Esophagus (tissue), 2 donors: ENCODE results near the gene TLK2. TPM values are rescaled to one million over a fixed set of nuclear protein-coding genes. Genes with fewer than 3 reads are reported as not detected.
"Not testable (repeated sequence)": the region's sequence is repeated elsewhere in the genome, so short reads cannot be mapped to it uniquely, and the experiment has no call there.

Experiments
- H3K27ac ChIP-seq, 2 donors: one replicate each; pipeline ENCODE4 v1.5.1; 2013; ENCODE audit warnings: low read depth in 2 of 2, mild to moderate bottlenecking in 2 of 2, inconsistent platforms in 1 of 2, low read length in 1 of 2, moderate library complexity in 1 of 2
- H3K27me3 ChIP-seq, 2 donors: one replicate each; pipeline ENCODE4 v1.6.1; 2013; ENCODE audit warnings: low read length in 2 of 2, control low read depth in 1 of 2, mild to moderate bottlenecking in 1 of 2; ENCODE audit not compliant: insufficient read depth in 2 of 2, control insufficient read depth in 1 of 2
- H3K36me3 ChIP-seq, 2 donors: one replicate each; pipeline ENCODE4 v1.6.1; 2013; ENCODE audit warnings: low read length in 1 of 2; ENCODE audit not compliant: control insufficient read depth in 2 of 2, insufficient read depth in 2 of 2
- H3K4me1 ChIP-seq, 2 donors: one replicate each; pipeline ENCODE4 v1.6.1; 2013; ENCODE audit warnings: low read length in 1 of 2; ENCODE audit not compliant: control insufficient read depth in 2 of 2, insufficient read depth in 2 of 2
- H3K4me3 ChIP-seq, 2 donors: one replicate each; pipeline ENCODE4 v1.5.1; 2013; ENCODE audit warnings: low read length in 2 of 2, mild to moderate bottlenecking in 2 of 2, low read depth in 1 of 2, moderate library complexity in 1 of 2
- H3K9me3 ChIP-seq, 2 donors: one replicate each; pipeline ENCODE4 v1.6.1; 2013; ENCODE audit warnings: mild to moderate bottlenecking in 2 of 2, low read depth in 1 of 2, low read length in 1 of 2, moderate library complexity in 1 of 2; ENCODE audit not compliant: control insufficient read depth in 2 of 2, insufficient read depth in 1 of 2
- WGBS, 2 donors: extraction: QIAGEN DNeasy Blood & Tissue Kit; methylation state at CpG; one replicate each; pipeline ENCODE4 v1.1.7; 2013; 5-methylcytosine and 5-hydroxymethylcytosine counted together
- polyA plus RNA-seq, 2 donors: library from polyadenylated mRNA; stranded (reverse); fragments of 200-250 nt; gene quantifications; one replicate each; pipeline ENCODE4 v1.2.3, GENCODE V29; 2013
- donor health status: healthy with polysubstance abuse.
- donor health status: Bipolar disorder and iron deficiency.

TLK2 gene
- polyA plus RNA-seq: 10 to 100 TPM in 1 of 2 donors, 1 to 10 TPM in 1; 7.1 to 13.0 TPM

DNA sequence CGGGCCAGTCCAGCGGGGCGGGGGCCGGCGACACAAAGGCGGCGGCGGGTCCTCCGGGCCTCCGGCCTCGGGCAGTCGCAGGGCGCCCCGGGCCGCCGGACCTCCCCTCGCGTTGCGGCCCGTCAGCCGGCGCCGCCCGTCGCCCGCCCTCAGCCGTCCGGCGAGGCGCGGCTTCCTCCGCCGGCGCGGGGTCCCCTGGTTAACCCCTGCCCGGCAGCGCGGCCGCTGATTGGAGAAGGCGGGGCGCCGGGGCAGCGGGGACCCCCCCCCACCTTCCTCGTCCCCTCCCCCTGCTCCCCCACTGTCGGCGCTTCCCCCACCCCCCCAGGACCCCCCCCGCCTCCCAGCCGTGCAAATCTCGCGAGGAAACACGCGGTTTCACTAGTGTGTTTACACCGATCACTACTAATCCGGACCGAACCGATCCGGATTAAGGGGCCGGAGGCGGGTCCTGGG is at the start of gene TLK2:
TLK2 (plus strand) TSS at position 402 of the 456 bp plus-strand sequence. CDS start 2,301 bp downstream, outside the sequence.
- H3K4me1 ChIP-seq: no peaks in the 10 kb centered on the region
- 1% methylated on average over 30 to 59 of the region's 59 CpGs for WGBS, 2 donors

DNA sequence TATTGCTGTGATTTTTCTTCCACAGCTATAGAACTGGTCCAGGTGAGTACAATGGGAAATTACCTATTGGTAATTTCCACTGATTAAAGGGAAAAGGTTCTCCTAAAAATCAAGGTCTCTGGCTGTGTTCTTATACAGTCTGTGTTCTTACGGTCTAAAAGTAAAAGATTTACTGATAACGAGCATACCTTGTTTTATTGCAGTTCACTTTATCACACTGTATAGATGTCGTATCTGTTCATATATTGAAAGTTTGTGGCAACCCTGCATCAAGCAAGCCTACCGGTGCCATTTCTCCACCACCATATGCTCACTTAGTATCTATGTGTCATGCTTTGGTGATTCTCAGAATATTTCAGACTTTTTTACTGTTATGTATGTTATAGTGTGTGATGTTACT is 43.4 kb upstream of the TLK2 start:
- H3K4me1 ChIP-seq, H3K4me3 ChIP-seq, H3K36me3 ChIP-seq, H3K27me3 ChIP-seq, H3K9me3 ChIP-seq, H3K27ac ChIP-seq: not testable (repeated sequence)
- WGBS, 2 donors: 90 to 97% methylated on average over 4 of the region's 4 CpGs

More for the DNA sequence above, at the start of gene TLK2:
- no peaks in the 10 kb centered on the region for H3K36me3 ChIP-seq
- no peaks in the 10 kb centered on the region for H3K9me3 ChIP-seq
- H3K27me3 ChIP-seq: no peaks in the 10 kb centered on the region
- peak within 1 kb of the TSS; percentile 87 to 95 for H3K27ac ChIP-seq
- peak within 1 kb of the TSS; percentile 74 to 78 for H3K4me3 ChIP-seq

DNA sequence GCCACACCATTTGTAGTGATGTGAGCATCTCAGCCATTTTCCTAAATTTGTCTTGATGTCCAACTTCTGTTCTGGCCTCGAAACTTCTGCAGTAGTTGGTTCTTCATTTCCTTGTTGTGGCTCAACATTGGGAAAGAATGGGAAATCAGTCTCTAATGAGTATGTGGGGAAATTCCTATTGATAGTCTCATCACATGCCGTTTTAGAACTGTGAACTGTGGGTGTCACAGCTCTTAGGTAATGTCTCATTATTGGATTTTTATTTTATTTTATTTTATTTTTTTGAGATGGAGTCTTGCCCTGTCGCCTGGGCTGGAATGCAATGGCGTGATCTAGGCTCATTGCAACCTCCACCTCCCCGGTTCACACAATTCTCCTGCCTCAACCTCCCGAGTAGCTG is 37.4 kb upstream of the TLK2 start:
- H3K4me1 ChIP-seq, H3K4me3 ChIP-seq, H3K27me3 ChIP-seq, H3K36me3 ChIP-seq, H3K9me3 ChIP-seq, H3K27ac ChIP-seq: not testable (repeated sequence)
- 95 to 98% methylated on average over 6 of the region's 6 CpGs for WGBS, 2 donors

DNA sequence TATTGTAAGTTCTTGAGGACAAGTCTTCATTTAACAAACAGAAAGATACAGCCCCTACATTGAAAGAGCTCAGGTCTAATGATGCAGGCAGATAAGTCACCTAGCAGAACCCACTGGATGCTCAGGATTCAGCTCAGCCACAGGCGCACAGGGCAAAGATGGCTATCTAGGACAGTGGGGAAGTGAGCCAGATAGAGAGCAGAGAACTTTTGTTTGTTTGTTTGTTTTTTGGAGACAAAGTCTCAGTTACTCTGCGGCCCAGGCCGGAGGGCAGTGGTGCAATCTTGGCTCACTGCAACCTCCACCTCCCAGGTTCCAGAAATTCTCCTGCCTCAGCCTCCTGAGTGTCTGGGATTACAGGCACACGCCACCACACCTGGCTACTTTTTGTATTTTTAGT is 34.6 kb upstream of the TLK2 start:
- Histone ChIP-seq H3K27me3 (no peaks in the 10 kb centered on the region), H3K4me1 (no peaks in the 10 kb centered on the region), H3K36me3 (peaks cover 2 to 17% of the 10 kb centered on the region in 2 donors), H3K9me3 (no peaks in the 10 kb centered on the region), H3K4me3 (no peak overlapping the region), H3K27ac (no peak overlapping the region)
- 98 to 99% methylated on average over 4 of the region's 4 CpGs for WGBS, 2 donors

DNA sequence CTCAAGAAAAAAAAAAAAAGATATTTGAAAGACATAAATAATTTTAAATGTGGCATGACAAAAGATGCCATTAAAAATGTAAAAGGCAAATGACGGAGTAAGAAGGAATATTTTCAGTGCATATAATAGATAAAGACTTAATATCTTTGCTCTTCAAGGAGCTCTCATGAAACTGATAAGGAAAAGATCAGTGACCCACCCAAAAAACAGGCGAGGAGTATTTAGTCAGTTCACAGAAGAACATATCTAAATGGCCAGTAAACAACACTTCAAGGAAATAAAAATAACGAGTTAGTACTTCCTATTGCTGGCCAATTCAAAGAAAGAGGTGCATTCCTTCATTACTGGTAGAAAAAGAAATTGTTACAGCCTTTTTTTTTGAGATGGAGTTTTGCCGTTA is 32.8 kb upstream of the TLK2 start:
- WGBS, 2 donors: 89 to 92% methylated on average over 4 of the region's 4 CpGs
- not testable (repeated sequence) for H3K27ac ChIP-seq, H3K4me1 ChIP-seq, H3K27me3 ChIP-seq, H3K4me3 ChIP-seq, H3K9me3 ChIP-seq
- peaks cover 2 to 17% of the 10 kb centered on the region in 2 donors for H3K36me3 ChIP-seq

DNA sequence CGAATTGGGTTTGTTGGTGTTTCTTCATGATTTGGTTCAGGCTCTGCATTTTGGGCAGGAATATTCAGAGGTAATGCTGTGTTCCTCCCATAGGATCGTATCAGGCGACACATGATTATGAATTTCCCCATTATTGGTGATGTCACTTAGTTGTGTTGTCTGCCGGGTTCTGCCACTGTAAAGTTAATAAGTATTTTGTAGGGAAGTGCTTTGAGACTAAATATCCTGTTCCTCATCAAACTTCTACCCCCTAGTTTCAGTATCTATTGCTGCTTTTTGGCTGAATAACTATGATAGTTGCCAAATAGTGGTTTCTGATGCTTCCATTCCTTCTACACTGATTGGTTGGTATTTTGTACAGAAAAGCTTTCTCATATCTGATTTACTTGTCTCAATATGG is 26.4 kb upstream of the TLK2 start:
- not testable (repeated sequence) for H3K9me3 ChIP-seq, H3K4me1 ChIP-seq, H3K36me3 ChIP-seq, H3K4me3 ChIP-seq, H3K27ac ChIP-seq, H3K27me3 ChIP-seq
- WGBS, 2 donors: 91 to 95% methylated on average over 4 of the region's 4 CpGs

DNA sequence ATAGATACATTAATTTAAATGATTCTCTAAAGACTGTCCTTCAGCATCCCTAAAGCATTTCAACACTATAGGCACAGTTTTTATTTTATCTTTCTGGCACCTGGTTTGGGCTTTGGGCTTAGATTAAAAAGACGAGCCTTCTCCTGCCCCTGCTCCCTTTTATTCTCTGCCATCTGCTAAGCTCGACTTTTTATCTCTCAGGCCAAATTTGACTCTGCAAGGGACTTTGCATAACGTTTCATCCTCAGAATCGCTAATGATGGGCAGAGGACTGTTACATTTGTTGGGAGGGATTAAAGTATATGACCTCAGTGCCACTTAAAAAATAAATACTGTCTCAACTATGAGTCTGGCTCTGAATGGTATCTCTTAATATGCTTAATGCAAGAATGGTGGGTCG is 25.6 kb upstream of the TLK2 start:
- H3K36me3 ChIP-seq, H3K27me3 ChIP-seq, H3K9me3 ChIP-seq, H3K4me1 ChIP-seq, H3K4me3 ChIP-seq, H3K27ac ChIP-seq: not testable (repeated sequence)
- 71 to 76% methylated on average over 5 of the region's 5 CpGs for WGBS, 2 donors

DNA sequence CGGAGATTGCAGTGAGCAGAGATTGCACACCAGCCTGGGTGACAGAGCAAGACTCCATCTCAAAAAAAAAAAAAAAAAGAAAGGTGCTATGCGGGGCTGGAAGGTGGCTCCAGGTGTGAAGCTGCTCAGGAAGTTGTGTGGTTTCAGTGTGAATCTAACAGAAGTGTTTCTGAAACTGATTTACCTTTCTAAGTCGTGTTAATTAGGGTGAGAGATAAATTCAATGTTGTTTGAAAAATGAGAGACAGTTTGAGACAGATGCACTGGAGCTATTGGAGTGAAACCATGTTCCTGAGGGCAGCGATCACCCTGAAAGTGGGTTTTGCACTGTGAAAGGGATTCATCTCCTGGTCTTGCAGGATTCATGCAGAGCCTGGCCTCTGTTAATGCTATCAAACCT is 25.0 kb upstream of the TLK2 start:
- H3K27ac ChIP-seq: not testable (repeated sequence)
- 69 to 76% methylated on average over 4 of the region's 4 CpGs for WGBS, 2 donors

DNA sequence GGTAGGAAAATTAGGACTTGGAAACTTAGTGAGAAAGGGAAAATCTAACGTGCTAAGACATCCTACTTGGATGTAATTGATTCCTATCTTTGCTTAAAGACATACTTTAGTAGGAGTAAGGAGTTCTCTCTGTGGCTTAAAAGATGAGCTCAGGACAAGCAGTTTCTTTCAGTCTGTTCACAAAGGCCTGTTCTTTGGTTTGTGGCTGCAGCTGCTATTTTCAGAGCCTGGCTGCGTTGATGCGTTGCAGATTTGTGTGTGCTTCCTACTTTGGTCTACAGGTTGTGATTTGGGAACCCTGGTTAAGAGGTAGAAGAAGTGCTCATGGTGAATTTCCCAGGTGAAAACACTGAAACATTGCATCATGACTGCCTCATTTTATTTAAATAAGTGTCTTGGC is 24.5 kb upstream of the TLK2 start:
- H3K4me1 ChIP-seq, H3K36me3 ChIP-seq, H3K27me3 ChIP-seq, H3K27ac ChIP-seq, H3K9me3 ChIP-seq, H3K4me3 ChIP-seq: not testable (repeated sequence)
- WGBS, 2 donors: 72 to 74% methylated on average over 3 of the region's 3 CpGs

More for the DNA sequence above, 25.0 kb upstream of the TLK2 start:
- not testable (repeated sequence) for H3K4me1 ChIP-seq, H3K4me3 ChIP-seq, H3K36me3 ChIP-seq, H3K27me3 ChIP-seq, H3K9me3 ChIP-seq

DNA sequence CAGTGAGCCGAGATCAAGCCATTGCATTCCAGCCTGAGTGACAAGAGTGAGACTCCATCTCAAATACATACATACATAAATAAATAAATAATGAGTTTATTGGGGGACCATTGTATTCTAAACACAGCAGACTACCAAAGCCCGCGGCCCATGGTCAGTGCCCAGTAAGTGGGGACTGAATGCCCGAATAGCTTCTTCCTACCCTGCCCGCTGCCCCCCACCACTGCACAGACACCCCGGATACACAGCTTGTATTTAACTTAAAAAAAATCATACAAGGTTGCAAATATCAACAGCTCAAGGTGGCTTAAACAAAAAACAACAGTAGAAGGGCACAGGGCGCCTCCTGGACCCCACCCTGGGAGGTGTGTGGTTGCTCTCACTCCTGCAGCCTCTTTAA is 22.6 kb upstream of the TLK2 start:
- Histone ChIP-seq H3K27me3 (no peaks in the 10 kb centered on the region), H3K27ac (no peak overlapping the region), H3K36me3 (no peaks in the 10 kb centered on the region), H3K4me3 (no peak overlapping the region), H3K9me3 (no peaks in the 10 kb centered on the region), H3K4me1 (no peaks in the 10 kb centered on the region)
- 85 to 91% methylated on average over 7 of the region's 7 CpGs for WGBS, 2 donors
